NCI-H748 treated with DMSO at 0.1 percent for 48 hours (cell line): ENCODE measurements around the gene SRMS.

Experiments used
- DNase-seq: peaks from one replicate; lab custom pipeline; 2025; lab: John Stamatoyannopoulos, UW

Gene SRMS

DNA sequence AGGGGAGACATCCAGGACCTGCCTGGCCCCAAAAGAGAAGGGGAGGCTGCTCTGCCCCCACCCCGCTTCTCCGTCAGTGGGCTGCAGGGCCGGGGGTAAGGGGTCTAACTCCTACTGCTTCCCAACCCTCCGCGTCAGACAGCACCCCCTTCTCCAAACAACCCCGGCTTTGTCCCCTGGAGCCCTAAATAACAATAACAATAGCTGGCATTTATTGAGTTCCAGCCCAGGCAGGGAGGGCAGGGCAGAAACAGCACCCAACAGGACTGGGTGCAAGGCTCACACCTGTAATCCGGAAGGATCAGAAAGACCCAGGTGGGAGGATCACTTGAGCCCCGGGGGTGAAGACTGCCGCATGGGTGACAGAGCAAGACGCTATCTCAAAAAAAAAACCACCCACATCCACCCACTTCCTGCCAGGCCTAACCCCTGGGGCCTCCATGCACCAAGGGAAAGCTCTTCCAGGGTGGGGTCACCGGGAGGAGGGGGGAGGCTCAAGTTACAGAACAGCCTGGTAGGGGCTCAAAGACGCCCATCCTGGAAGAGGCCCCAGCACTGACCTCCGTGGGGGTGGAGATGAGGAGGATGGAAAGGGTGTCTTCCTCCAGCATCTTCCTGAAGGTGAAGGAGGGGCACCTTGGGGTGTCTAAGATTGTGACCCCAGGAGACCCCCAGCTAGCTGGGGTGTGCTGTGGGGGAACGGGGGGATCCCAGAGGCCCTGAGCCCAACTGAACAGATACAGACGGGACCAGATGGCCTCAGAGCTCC lies 5.1 kb upstream of the SRMS start:
- no peak for DNase-seq

DNA sequence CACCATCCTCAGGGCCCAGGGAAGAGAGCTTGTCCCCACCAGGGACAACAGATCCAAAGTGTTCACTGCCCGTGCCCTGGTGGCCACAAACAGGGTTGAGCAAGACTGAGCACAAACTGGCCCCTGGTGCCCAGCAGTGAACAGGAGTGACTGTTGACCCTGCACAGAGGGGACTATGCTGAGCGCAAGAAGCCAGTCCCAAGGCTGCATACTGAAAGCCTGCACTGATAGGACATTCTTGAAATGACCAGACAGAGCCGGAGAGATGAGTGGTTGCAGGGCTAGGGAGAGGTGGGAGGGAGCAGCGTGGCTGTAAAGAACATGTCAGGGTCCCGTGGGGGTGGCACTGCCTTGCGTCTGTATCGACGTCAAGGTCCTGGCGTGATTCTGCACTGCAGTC lies 3.5 kb upstream of the SRMS start:
- DNase-seq, result no peak

DNA sequence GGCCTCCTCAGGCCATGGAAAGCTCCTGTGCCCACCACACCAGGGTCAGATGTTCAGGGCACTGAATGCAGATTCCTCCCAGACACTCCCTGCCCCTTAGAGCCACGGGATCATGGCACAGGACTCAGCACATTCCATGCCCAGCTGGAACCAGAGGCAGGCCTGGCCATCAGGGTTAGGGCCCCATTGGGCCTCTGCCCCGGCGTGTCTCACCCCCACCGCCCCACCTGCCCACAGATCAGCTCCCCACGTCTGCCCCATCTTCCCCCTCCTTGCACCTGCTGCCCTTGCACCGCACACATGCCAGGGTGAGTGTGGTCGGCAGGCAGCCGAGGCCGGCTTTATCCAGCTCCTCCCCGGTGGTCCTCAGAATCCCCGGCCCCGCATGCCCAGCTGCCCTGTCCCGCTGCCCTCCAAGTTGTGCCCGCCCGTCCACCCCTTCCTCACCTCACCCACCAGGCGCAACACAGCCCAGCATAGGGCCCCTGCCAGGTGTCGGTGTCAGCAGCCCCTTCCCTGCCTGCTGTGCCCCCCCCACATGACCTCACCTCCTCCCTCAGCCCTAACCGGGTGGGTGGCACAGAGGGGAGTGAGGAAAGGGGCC lies 2.2 kb upstream of the SRMS start:
- DNase-seq, result no peak

DNA sequence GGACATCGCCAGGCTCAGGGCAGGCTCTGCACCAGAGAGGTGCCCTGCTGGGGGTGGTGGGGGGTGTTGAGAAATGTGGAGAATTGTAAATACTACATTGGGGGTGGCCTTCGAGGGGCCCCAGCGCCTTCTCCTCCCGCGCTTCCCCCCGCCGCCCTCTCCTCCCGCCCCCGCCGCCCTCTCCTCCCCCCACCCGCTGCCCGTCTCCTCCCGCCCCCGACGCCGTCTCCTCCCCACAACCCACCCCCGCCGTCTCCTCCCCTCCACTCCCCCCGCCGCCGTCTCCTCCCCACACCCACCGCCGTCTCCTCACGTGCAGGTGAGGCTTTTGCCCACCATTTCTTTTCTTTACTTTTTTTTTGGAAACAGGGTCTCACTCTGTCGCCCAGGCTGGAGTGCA lies 1.5 kb upstream of the SRMS start:
- DNase-seq, result no peak

DNA sequence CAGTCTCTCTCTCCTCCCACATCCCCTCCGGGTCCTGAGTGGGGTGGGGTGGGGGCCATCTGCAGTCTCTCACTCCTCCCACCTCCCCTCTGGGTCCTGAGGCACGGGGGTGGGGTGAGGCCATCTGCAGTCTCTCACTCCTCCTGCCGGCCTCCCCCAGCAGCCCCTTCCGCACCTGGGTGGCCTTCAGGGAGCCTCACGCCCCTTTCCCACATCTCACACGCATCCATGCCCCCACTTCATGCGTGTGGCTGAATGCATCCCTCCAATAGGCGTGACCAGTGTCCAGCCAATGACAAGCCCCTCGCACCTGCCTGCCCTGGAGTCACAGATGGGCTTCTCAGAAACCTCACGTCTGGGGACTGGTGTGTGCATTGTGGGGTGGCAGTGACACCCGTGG lies 993 bp upstream of the SRMS start:
- no peak for DNase-seq

DNA sequence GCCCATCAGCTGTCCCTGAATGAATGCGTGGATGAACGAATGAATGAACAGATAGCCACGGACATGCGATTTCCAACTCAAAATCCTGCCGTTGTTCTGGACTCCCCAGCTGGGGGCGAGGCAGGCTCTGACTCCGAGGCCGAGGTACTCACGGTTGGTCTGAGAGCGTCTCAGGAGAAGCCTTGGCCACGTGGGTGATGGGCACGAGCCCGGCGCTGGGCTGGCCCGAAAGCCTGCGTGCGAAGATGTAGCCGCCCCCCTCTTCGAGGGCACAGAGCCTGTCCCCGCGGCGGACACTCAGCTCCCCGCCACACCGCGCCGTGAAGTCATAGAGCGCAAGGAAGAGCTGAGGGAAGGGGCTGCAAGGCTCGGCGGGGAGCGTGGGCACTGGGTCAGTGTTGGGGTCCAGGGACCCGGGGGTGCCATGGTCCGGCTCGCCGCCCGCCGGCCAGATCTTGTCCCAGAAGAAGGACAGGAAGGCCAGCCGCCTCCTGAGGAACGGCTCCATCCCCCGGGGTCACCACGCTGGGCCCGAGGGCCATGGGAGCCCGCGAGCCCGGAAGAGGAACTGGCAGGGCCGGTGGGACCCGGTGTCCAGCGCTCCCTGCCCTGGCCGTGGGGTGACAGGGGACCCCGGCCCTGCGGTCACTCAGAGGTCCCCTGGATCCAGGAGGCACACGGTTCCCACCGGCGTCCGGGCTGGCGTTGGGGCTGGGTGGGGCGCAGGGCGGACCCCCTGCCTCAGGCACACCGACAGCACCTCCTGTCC lies 409 bp downstream of the SRMS start:
- DNase-seq, result no peak

DNA sequence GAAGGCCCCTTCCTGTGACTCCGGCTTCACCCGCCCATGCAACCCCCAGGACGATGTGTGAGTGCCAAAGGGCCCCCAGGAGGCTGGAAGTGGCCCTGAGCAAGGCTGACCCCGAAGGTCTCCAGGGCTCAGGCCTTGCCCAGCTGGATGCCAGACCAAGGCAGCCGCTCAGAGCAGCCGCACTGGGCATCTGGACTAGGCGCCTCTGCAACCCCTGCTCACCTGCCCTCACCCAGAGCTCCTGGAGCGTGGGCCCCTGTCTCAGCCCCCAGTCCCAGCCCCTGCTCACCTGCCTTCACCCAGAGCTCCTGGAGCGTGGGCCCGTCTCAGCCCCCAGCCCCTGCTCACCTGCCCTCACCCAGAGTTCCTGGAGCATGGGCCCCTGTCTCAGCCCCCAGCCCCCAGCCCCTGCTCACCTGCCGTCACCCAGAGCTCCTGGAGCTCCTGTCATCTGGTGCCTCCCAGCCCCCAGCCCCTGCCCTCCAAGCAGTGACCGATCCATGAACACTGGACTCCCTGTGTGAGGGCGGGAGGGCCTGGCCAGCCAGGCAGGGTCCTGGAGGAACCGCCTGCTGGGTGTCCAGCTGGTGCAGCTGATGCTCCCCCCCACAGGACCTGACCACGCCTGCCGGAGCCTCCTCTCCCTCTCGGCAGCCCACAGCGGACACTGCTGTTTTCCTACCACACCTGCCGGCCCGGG lies 1.1 kb downstream of the SRMS start:
- no peak for DNase-seq

DNA sequence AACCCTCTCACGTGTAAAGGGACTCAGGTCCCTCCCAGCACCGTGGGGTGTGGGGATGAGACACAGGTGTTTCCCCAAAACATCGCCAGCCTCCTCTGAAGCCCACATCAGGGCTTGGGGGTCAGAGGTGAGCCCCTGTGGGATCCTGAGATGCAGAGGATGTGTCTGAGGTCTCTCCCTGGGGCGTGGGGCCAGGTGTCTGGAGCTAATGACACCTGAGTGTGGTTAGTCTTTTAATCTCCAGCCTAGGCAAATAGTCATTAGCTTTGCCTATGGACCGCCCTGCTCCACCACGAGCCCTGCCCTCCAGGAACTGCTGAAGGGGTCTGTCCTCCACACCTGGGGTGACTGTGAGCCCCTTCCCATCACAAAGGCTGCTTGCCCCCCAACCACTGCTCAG lies 1.7 kb downstream of the SRMS start:
- DNase-seq, result no peak

DNA sequence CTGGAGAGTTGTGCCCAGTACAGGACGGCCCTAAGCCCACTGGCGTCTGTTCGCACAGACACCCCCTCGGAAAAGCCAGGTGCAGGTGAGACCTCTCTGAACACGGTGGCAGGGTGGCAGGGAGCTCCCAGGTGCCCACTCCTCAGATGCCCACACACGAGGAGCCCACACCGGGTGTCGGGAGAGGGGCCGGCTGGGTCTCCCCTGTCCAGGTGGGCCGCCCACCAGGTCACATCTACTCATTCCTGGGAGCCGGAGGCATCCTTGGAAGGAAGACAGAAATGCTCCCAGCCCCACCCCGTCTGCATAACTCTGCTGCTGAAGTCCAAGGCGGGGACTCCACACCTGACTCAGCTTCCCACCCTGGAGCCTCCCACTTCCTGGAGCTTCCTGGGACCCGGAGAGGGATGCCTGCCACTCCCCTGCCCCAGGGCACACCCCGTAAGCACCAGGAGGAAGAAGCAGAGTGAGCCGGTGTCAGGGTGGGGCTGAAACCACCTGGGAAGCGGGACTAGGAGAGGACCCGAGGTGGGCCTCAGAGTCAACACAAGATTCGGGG lies 2.5 kb downstream of the SRMS start:
- no peak for DNase-seq

DNA sequence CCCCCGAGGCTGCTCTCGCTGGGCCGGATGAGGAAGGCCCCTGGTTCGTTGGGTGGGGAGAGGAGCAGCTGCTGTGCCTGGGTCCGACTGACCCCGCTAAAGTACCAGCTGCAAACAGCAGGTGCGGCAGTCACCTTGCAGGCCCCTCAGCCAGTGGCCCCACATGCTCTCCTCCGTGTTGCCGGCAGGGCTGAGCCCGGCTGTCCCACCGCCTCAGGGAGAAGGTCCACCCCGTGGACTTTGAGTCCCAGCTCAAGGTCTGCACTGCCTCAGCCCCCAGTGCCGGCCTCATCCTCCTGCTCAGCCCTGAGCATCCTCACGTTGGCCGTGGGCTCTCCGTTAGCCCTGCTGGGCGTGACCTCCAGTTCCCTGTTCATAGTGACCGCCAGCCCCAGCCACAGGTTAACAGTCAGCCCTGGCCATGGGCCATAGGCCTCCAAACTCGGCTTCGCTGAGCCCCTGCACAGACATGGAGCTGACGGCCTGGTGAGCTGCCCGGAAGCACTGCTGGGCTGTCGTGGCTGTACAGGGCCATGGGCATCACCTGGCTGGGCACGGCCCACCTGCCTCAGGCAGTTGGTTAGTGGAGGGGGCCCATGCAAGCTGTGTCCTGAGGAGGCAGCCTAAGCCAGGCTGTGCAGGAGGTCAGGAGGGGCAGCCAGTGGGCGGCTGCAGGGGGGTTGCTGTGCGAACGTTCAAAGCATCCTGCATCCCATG lies 3.1 kb downstream of the SRMS start:
- no peak for DNase-seq

DNA sequence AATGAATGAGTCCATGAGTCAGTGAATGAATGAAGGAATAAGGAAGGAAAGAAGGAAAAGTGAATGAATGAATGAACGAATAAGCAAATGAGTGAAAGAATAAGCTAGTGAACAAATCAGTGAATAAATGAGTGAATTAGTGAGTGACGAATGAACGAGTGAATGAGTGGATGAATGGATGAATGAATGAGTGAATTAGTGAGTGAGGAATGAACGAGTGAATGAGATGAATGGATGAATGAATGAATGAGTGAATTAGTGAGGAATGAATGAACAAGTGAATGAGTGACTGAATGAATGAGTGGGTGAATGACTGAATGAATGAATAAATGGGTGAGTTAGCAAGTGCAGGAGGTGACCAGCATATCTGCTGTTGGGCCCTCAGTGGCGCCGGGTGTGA lies 3.8 kb downstream of the SRMS start:
- no peak for DNase-seq

DNA sequence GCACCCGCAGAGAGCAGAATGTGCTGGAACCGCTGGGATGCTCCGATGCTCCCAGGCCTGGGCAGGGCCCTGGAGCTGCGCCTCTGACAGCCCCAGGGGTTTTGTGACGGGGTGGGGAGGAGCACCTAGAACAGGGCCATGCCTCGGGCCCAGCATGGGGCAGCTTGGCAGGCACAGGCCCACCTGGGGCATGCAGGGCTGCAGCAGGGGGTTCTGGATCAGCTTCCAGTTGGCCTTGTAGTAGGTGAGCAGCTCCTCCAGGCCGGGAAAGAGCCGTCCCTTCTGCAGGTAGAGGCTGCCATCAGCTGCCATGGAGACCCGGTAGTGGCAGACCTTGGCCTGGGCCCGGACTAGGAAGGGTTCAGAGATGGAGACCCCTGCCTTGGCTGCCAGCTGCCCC lies 4.4 kb downstream of the SRMS start:
- DNase-seq, result no peak

DNA sequence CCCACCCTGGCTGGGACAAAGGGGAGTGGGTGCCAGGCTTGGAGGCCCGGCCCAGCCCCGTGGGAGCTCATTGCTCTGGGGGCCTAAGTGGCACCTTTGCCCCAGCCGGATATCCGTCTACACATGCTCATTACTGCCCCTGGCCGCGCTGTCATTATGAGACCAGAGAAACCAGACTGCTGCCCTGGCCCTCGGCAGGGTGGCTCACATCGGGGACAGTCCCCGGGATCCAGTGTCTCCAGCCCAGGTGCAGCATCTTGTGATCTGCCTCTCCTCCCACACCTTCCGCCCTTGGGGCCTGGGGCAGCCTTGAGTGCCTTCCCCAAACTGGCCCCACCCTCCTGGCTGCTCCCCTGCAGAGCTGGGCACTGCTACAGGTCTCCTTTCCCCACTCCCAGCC lies 4.9 kb downstream of the SRMS start:
- no peak for DNase-seq

DNA sequence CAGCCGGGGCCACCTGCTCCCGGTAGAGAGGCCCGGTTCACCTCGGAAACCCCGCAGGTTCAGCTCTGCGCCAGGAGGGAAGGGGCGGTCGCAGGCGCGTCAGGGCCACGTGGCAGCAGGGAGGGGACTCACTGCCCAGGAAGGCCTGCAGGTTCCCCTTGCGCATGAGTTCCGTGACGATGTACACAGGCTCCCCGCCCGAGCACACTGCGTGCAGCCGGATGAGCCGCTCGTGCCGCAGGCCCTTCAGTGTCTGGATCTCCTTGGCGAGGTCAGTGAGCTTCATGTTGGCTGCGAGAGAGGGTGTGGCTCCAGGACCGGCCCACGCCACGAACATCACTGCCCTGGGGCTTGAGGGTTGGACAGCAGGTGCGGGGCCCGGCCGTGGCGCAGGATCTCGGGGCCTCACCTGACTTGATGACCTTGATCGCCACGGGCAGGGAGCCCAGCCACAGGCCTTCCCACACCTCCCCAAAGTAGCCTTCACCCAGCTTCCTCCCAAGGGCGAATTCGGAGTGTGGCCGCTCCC lies 5.5 kb downstream of the SRMS start:
- DNase-seq, result no peak

DNA sequence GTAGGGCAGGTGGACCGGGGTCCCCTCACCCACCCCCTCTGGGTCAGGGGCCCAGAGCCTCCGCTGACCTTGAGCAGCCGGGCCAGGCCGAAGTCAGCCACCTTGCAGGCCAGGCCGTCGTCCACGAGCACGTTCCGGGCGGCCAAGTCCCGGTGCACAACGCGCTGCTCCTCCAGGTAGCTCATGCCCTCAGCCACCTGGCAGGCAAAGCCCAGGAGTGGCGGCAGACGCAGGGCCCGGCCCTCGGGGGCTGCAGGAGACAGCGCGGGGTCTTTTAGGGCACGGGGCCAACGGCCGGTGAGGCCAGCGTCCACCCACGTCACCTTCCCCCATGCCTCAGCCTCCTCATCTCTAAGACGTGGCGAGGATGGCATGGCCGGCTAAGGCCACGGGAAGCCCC lies 6.2 kb downstream of the SRMS start:
- DNase-seq, result no peak

DNA sequence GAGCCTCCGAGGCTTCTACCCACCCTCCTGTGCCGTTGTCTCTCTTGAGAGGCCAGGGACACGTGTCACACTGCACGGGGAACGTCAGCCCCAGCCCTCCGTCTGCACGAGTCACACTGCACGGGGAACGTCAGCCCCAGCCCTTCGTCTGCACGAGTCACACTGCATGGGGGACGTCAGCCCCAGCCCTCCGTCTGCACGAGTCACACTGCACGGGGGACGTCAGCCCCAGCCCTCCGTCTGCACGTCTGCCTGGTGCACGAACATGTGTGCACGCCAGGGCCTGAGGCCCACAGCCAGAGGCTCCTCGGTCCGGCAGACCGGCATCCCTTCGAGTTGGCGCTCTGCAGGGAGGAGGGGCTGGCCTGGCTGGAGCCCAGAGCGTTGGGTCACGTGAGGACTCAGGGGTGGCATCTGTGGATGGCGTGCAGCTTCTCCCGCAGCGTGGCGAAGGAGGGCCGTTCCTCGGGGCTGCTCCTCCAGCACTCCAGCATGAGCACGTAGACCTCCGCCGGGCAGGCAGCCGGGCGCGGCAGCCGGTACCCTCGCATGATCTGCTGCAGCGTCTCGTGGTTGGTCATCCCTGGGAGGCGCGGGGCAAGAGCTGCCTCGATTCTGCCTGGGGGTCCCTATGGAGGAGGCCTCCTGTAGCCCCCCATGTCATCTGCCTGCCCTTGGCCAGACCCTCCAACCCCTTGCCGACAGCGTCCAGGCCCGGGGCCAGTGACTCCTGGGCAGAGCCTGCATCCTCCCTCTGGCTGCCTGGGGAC lies 6.9 kb downstream of the SRMS start:
- no peak for DNase-seq

DNA sequence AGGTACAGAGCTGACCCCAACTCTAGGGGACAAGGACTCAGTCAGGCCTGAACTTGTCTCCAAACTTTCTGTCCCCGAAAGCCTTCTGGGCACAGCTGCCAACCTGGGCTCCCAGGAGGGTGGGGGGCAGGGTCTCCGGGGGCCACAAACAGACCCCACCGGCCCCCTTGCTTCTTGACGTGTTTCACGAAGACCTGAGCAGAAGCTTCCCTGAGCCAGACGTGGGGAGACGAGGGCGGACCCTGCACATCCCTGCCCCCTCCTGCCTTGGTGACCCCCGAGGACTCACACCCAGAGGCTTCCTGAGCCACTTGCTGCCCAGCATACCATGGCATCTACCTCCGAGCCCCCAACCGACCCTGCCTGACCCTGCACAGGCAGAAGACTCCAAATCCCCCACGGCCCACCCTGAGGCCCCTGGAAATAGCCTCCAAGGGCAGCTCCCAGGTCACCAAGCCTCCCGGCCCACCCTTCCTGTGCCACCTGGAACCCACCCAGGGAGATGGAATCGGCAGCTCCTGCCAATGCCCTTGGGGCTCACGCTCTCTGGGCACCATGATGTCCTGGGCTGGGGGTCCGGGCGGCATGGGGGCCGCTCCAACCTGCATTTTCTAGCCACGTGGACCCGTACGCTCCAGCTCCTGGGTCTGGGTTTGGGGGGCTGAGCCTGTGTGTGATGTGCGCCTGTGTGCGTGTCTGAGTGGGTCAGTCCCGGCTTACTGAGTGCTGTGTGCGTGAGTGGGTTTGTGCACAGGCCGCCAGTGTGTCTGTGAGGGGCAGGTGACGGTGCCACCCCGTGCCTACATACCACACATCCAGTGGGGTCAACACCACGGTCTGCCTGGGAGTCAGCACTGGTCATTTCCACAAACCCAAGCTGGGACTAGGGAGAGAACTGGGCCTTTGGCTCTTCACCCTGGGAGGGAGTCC lies 7.8 kb downstream of the SRMS start:
- DNase-seq, result no peak

DNA sequence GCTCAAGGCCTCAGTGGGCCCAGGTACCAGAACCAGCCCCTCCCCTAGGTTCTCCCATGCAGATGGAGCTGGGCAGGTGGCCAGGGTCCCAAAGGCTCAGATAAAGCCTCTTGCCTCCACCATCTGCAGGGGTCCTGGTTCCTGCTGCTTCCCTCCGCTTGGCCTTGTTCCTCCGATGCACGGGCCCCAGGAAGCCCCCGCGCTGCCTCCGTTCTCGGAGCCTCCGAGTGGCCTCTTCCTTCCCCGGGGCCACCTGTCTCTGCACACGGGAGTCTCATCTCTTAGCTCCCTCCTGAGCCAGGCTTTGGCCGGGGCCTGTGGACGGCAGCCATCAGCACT lies 8.5 kb downstream of the SRMS start:
- no peak for DNase-seq

DNA sequence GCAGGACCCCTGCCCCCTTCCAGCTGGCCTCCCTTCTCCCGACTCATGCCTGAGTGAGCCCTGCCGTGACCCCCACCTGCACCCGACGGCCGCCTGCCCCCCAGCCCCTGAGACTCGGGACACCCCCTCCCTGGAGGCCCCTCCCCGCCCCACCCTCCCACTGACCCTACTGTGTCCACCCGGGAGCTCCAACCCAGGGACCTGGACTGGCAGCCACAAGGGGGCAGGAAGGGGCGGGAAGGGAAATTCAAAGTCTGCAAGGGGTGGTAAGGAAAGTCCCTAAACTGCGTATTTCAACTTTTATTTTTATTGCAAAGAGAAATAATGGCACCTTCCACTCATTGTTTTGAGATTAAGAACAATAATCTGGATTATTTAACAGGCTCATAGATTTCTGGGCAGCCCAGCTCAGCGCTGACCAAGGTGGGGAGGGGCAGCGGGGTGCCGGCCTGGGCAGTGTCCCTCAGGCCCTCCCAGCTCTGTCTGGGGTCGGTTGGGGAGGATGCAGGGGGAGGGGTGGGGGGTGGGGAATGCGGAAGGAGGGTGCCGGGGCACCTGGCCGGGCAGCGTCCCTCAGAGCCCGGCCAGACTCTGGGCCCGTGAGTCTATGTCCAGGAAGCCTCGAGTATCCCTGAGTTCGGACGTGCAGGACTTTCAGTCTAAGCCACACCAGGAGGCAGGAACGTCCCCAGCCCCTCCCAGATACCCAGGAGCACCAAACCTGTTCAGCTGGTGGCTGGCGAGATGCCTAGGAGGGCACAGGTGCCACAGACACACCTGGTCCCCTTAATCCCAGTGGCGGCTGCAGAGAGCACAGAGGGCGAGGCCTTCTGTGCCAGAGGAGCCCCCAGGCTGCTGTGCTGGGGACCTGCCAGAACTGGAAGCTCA lies 9.1 kb downstream of the SRMS start:
- DNase-seq, result no peak
